Activated CD4-positive, CD25-positive, alpha-beta regulatory T cell (primary cell): ENCODE results near the gene ARHGAP15.
A peak's percentile ranks its signal among the peaks of the same experiment; 100 is the strongest.
"Not testable (repeated sequence)": the region's sequence is repeated elsewhere in the genome, so short reads cannot be mapped to it uniquely, and the experiment has no call there.

Source experiments
- DNase-seq, 4 experiments: peaks; one replicate each; lab custom pipeline; 2025; lab: John Stamatoyannopoulos, UW

The ARHGAP15 gene

GRCh38 chr2:143128681-143129580, at the start of gene ARHGAP15:
Gene ARHGAP15, plus strand, starts transcription at chr2:143129419.
- peak; percentile 28 to 50 (median 42) for DNase-seq

- DNase-seq, result no peak
Measured at GRCh38 chr2:143081616-143082015, 47.6 kb upstream of the ARHGAP15 start.

- no peak for DNase-seq
Measured at GRCh38 chr2:143083636-143084035, 45.6 kb upstream of the ARHGAP15 start.

- no peak for DNase-seq
Measured at GRCh38 chr2:143084462-143084861, 44.8 kb upstream of the ARHGAP15 start.

- no peak for DNase-seq
Measured at GRCh38 chr2:143085125-143085784, 44.0 kb upstream of the ARHGAP15 start.

- no peak for DNase-seq
Measured at GRCh38 chr2:143087033-143087432, 42.2 kb upstream of the ARHGAP15 start.

GRCh38 chr2:143088388-143088787, 40.8 kb upstream of the ARHGAP15 start:
- no peak for DNase-seq

GRCh38 chr2:143089520-143089919, 39.7 kb upstream of the ARHGAP15 start:
- DNase-seq, result not testable (repeated sequence)

- DNase-seq, result peak; percentile 31 to 45 (median 44)
Measured at GRCh38 chr2:143110758-143111428, 18.3 kb upstream of the ARHGAP15 start.

GRCh38 chr2:143117225-143117624, 12.0 kb upstream of the ARHGAP15 start:
- DNase-seq, result no peak

- no peak for DNase-seq
Measured at GRCh38 chr2:143121079-143121478, 8.1 kb upstream of the ARHGAP15 start.

GRCh38 chr2:143121957-143122356, 7.3 kb upstream of the ARHGAP15 start:
- DNase-seq, result no peak

GRCh38 chr2:143123911-143124310, 5.3 kb upstream of the ARHGAP15 start:
- no peak for DNase-seq

- no peak for DNase-seq
Measured at GRCh38 chr2:143124445-143124844, 4.8 kb upstream of the ARHGAP15 start.

GRCh38 chr2:143125717-143126116, 3.5 kb upstream of the ARHGAP15 start:
- DNase-seq, result no peak

- no peak for DNase-seq
Measured at GRCh38 chr2:143132355-143132754, 3.1 kb downstream of the ARHGAP15 start.

- no peak for DNase-seq
Measured at GRCh38 chr2:143133783-143134182, 4.6 kb downstream of the ARHGAP15 start.

- no peak for DNase-seq
Measured at GRCh38 chr2:143138292-143138691, 9.1 kb downstream of the ARHGAP15 start.

- DNase-seq, result no peak
Measured at GRCh38 chr2:143139835-143140393, 10.7 kb downstream of the ARHGAP15 start.

- no peak for DNase-seq
Measured at GRCh38 chr2:143140864-143141661, 11.8 kb downstream of the ARHGAP15 start.

- DNase-seq, result no peak
Measured at GRCh38 chr2:143142598-143142997, 13.4 kb downstream of the ARHGAP15 start.
